Measurements from ENCODE around the gene FXYD4.

GRCh38 chr10:43391496-43391895, 20.1 kb downstream of the FXYD4 start:
- TF ChIP-seq CTCF (IDR thresholded peaks at IDR 0.05) (no peak), POLR2A (IDR thresholded peaks at IDR 0.05) (no peak)
